ENCODE measurements around the gene CHD6.

DNA sequence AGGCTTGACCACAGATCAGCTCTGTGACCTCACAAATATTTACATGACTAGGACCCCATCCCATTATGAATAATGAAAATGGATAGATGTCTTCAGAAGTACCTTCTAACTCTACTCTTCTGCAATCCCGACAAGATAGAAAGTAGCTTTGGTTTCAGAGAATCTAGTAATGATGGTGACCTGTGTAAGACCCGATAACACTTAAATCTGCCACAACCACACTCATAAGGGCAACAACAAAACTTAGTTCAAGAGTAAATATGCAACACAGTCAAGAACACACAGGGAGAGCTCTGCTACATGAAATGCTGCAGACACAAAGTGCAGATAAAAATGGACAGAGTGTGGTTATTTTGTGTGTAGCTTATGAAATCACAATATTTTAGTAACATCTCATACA is 9.6 kb downstream of the CHD6 start:
- TF ChIP-seq CSDC2 (CRISPR knock-in tag; IDR thresholded peaks at IDR 0.05), result no peak
- TF ChIP-seq RARB (CRISPR knock-in tag; IDR thresholded peaks at IDR 0.05), result no peak
- no peak for TF ChIP-seq ZNF70 (CRISPR knock-in tag; IDR thresholded peaks at IDR 0.05)
- TF ChIP-seq GLIS3 (CRISPR knock-in tag; IDR thresholded peaks at IDR 0.05), result no peak
- TF ChIP-seq ISL1 (CRISPR knock-in tag; IDR thresholded peaks at IDR 0.05), result no peak
- TF ChIP-seq PPARA (CRISPR knock-in tag; IDR thresholded peaks at IDR 0.05; ENCODE audit: borderline replicate concordance), result no peak
- TF ChIP-seq BACH2 (CRISPR knock-in tag; IDR thresholded peaks at IDR 0.05; ENCODE audit: borderline replicate concordance), result no peak
- TF ChIP-seq OSR1 (CRISPR knock-in tag; IDR thresholded peaks at IDR 0.05), result no peak
- no peak for TF ChIP-seq ZNF8 (CRISPR knock-in tag; IDR thresholded peaks at IDR 0.05)
